ENCODE data around the gene LRMDA.

LRMDA gene

GRCh38 chr10:75425291-75426079 is 5.9 kb upstream of the LRMDA start:
- no peak for DNase-seq

- no peak for DNase-seq
Measured at GRCh38 chr10:75426880-75427279, 4.5 kb upstream of the LRMDA start.

- no peak for DNase-seq
Measured at GRCh38 chr10:75427951-75428350, 3.5 kb upstream of the LRMDA start.

GRCh38 chr10:75428434-75429158 is 2.8 kb upstream of the LRMDA start:
- DNase-seq: no peak

- no peak for DNase-seq
Measured at GRCh38 chr10:75429159-75429827, 2.1 kb upstream of the LRMDA start.

GRCh38 chr10:75430000-75430763 is 1.2 kb upstream of the LRMDA start:
- DNase-seq: no peak

GRCh38 chr10:75432176-75432575 is 752 bp downstream of the LRMDA start:
- DNase-seq: no peak

- DNase-seq: no peak
Measured at GRCh38 chr10:75432763-75433162, 1.3 kb downstream of the LRMDA start.

GRCh38 chr10:75433216-75433615 is 1.8 kb downstream of the LRMDA start:
- DNase-seq: no peak

GRCh38 chr10:75434291-75434690 is 2.9 kb downstream of the LRMDA start:
- DNase-seq: no peak

- no peak for DNase-seq
Measured at GRCh38 chr10:75435291-75435690, 3.9 kb downstream of the LRMDA start.

GRCh38 chr10:75436896-75437295 is 5.5 kb downstream of the LRMDA start:
- no peak for DNase-seq

GRCh38 chr10:75437693-75438092 is 6.3 kb downstream of the LRMDA start:
- DNase-seq: no peak

- DNase-seq: no peak
Measured at GRCh38 chr10:75438275-75438674, 6.9 kb downstream of the LRMDA start.

GRCh38 chr10:75439811-75440210 is 8.4 kb downstream of the LRMDA start:
- DNase-seq: no peak

GRCh38 chr10:75440271-75440793 is 8.9 kb downstream of the LRMDA start:
- DNase-seq: no peak

GRCh38 chr10:75441196-75441595 is 9.8 kb downstream of the LRMDA start:
- DNase-seq: no peak

- no peak for DNase-seq
Measured at GRCh38 chr10:75441682-75442081, 10.3 kb downstream of the LRMDA start.

- no peak for DNase-seq
Measured at GRCh38 chr10:75443362-75443761, 11.9 kb downstream of the LRMDA start.

- DNase-seq: no peak
Measured at GRCh38 chr10:75444781-75445386, 13.5 kb downstream of the LRMDA start.

GRCh38 chr10:75446508-75446907 is 15.1 kb downstream of the LRMDA start:
- DNase-seq: no peak

- DNase-seq: no peak
Measured at GRCh38 chr10:75448166-75448565, 16.7 kb downstream of the LRMDA start.

Measured in activated CD4-positive, alpha-beta T cell treated with anti-CD3 and anti-CD28 coated beads for 1 hour (primary cell).